ENCODE data around the gene UBE2I.

DNA sequence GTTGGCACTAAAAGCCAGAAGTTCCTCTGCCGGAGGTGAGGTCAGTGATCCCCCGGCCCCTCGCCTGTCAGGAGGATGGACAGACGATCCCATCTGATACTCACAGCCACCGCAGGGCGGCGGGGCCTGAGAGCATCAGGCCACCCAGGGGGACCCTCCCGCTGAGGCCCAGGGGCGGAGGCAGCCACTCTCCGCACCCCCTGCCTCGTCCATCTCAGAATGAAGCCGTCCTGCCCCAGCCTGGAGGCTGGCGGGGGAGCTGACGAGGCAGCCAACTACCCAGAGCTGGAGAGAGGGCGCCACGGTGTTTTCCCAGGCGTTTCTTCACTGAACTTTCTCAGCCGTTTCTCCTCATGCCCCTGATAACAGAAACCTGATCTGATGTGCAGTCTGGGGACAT lies 31.0 kb upstream of the UBE2I start:
- TF ChIP-seq, protein P1, sequence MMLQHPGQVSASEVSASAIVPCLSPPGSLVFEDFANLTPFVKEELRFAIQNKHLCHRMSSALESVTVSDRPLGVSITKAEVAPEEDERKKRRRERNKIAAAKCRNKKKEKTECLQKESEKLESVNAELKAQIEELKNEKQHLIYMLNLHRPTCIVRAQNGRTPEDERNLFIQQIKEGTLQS (IDR thresholded peaks at IDR 0.05) = no peak
- TF ChIP-seq, protein P2, sequence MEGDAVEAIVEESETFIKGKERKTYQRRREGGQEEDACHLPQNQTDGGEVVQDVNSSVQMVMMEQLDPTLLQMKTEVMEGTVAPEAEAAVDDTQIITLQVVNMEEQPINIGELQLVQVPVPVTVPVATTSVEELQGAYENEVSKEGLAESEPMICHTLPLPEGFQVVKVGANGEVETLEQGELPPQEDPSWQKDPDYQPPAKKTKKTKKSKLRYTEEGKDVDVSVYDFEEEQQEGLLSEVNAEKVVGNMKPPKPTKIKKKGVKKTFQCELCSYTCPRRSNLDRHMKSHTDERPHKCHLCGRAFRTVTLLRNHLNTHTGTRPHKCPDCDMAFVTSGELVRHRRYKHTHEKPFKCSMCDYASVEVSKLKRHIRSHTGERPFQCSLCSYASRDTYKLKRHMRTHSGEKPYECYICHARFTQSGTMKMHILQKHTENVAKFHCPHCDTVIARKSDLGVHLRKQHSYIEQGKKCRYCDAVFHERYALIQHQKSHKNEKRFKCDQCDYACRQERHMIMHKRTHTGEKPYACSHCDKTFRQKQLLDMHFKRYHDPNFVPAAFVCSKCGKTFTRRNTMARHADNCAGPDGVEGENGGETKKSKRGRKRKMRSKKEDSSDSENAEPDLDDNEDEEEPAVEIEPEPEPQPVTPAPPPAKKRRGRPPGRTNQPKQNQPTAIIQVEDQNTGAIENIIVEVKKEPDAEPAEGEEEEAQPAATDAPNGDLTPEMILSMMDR (IDR thresholded peaks at IDR 0.05; ENCODE audit: low read depth, low read length, missing input control) = no peak
- TF ChIP-seq SP1 (IDR thresholded peaks at IDR 0.05) (no peak), TAF1 (conservative IDR thresholded peaks at IDR 0.05) (no peak), RAD21 (IDR thresholded peaks at IDR 0.05) (no peak)
